Keratinocyte (primary cell): ENCODE results near the gene C12orf50.

ENCODE experiments used
- CTCF ChIP-seq, 3 experiments: IDR thresholded peaks in 1 of 3; conservative IDR thresholded peaks in 1 of 3; optimal IDR thresholded peaks in 1 of 3; 2 replicates in 2 of 3; 3 replicates in 1 of 3; pipeline versions ENCODE3 to v1.5.1; 2011; ENCODE audit warnings: low read length in 3 of 3, mild to moderate bottlenecking in 3 of 3, moderate library complexity in 2 of 3, control low read depth in 1 of 3, inconsistent platforms in 1 of 3; ENCODE audit not compliant: insufficient read depth in 2 of 3; ENCODE audit errors: extremely low read depth in 1 of 3
- EZH2 ChIP-seq: IDR thresholded peaks from one replicate; pipeline ENCODE4 v1.6.1; 2012; ENCODE audit warnings: inconsistent platforms, mild to moderate bottlenecking, low read length, moderate library complexity

GRCh38 chr12:87933991-87934390, 95.2 kb downstream of the C12orf50 start:
- TF ChIP-seq CTCF (optimal IDR thresholded peaks at IDR 0.05 in 1 of 3, IDR thresholded peaks at IDR 0.05 in 1 of 3, conservative IDR thresholded peaks at IDR 0.05 in 1 of 3; ENCODE audit: extremely low read depth in 1 of 3, insufficient read depth in 2 of 3, low read length in 3 of 3) (no peak), EZH2 (no peak)
